Frontal cortex (tissue), 4 donors: Measurements from ENCODE around the gene OR5L2. TPM values are rescaled to one million over a fixed set of nuclear protein-coding genes. Genes with fewer than 3 reads are reported as not detected.
"Not testable (repeated sequence)": the region's sequence is repeated elsewhere in the genome, so short reads cannot be mapped to it uniquely, and the experiment has no call there.

Experiments used
- DNase-seq, 2 donors: peaks; one replicate each; pipeline ENCODE4 v3.0.0; 2012; ENCODE audit warnings: low spot score in 2 of 2
- FAIRE-seq: peaks from 2 replicates; lab custom pipeline; 2012; peaks lifted over from hg19 to GRCh38; lab: Jason Lieb, UNC
- small RNA-seq: library from RNA; depleted of rRNA; stranded (forward); fragments of <200 nt; gene quantifications from one replicate; pipeline ENCODE3, GENCODE V24; 2014
- total RNA-seq: library from RNA; depleted of rRNA; stranded (reverse); fragments of >200 nt; gene quantifications from one replicate; pipeline ENCODE4 v1.2.3, GENCODE V29; 2014
- donor health status: control.
- donor health status: control.
- donor health status: control.

The OR5L2 gene
- not detected for total RNA-seq

GRCh38 chr11:55826919-55827318 lies at the start of gene OR5L2:
OR5L2 (plus strand) TSS chr11:55827219; CDS start chr11:55827219, 0 bp downstream.
- FAIRE-seq (no peak), DNase-seq (no peak)

- no peak for FAIRE-seq
- no peak for DNase-seq
Measured at GRCh38 chr11:55791606-55792005, 35.4 kb upstream of the OR5L2 start.

- no peak for DNase-seq
- FAIRE-seq: no peak
Measured at GRCh38 chr11:55793321-55793720, 33.7 kb upstream of the OR5L2 start.

- no peak for FAIRE-seq
- DNase-seq: no peak
Measured at GRCh38 chr11:55795256-55795655, 31.8 kb upstream of the OR5L2 start, which contains the start of gene OR5D14. OR5D14 (plus strand) TSS chr11:55795556; CDS start chr11:55795556, 0 bp downstream.

- FAIRE-seq (no peak), DNase-seq (no peak)
Measured at GRCh38 chr11:55806248-55806647, 20.8 kb upstream of the OR5L2 start.

- DNase-seq (no peak), FAIRE-seq (no peak)
Measured at GRCh38 chr11:55811067-55811466, 16.0 kb upstream of the OR5L2 start, which contains the start of gene OR5L1. OR5L1 (plus strand) TSS chr11:55811367; CDS start chr11:55811467, 100 bp downstream.

GRCh38 chr11:55819330-55819729 lies 7.7 kb upstream of the OR5L2 start, which contains the start of gene OR5D18:
OR5D18 (plus strand) TSS chr11:55819630; CDS start chr11:55819630, 0 bp downstream.
- FAIRE-seq (peak; percentile 43), DNase-seq (no peak)

GRCh38 chr11:55838452-55838851 lies 11.4 kb downstream of the OR5L2 start, which contains the start of gene OR5D16:
OR5D16 (plus strand) TSS chr11:55838752; CDS start chr11:55838752, 0 bp downstream.
- FAIRE-seq (no peak), DNase-seq (no peak)

- FAIRE-seq: no peak
Measured at GRCh38 chr11:55847453-55847852, 20.4 kb downstream of the OR5L2 start.

GRCh38 chr11:55849037-55849436 lies 22.0 kb downstream of the OR5L2 start:
- no peak for DNase-seq
- FAIRE-seq: no peak

More at GRCh38 chr11:55847453-55847852, 20.4 kb downstream of the OR5L2 start:
- DNase-seq: no peak

- DNase-seq (no peak), FAIRE-seq (no peak)
Measured at GRCh38 chr11:55852141-55852540, 25.1 kb downstream of the OR5L2 start.

- FAIRE-seq (no peak), DNase-seq (no peak)
Measured at GRCh38 chr11:55854704-55855103, 27.7 kb downstream of the OR5L2 start.

GRCh38 chr11:55867354-55867753 lies 40.3 kb downstream of the OR5L2 start:
- DNase-seq, FAIRE-seq: not testable (repeated sequence)

- not testable (repeated sequence) for FAIRE-seq
Measured at GRCh38 chr11:55872731-55873130, 45.7 kb downstream of the OR5L2 start.

GRCh38 chr11:55873146-55873545 lies 46.1 kb downstream of the OR5L2 start:
- DNase-seq, FAIRE-seq: not testable (repeated sequence)

More at GRCh38 chr11:55872731-55873130, 45.7 kb downstream of the OR5L2 start:
- DNase-seq: not testable (repeated sequence)

Small RNA genes within 50 kb of the gene (small RNA-seq; reads per million reads assigned to genes)
- not detected for gene AC036111.3

Other genes with a start within 250 kb of the OR5L2 start
- gene OR4C11, start 219.6 kb upstream of the OR5L2 start, total RNA-seq: not detected
- not detected for gene OR4P4, start 192.1 kb upstream of the OR5L2 start, total RNA-seq
- gene OR4S2, start 178.9 kb upstream of the OR5L2 start, total RNA-seq: not detected
- not detected for gene OR4C6, start 165.0 kb upstream of the OR5L2 start, total RNA-seq
- not detected for gene OR5D13, start 53.8 kb upstream of the OR5L2 start, total RNA-seq
- gene OR5D14, start 31.7 kb upstream of the OR5L2 start, total RNA-seq: not detected
- gene OR5L1, start 15.9 kb upstream of the OR5L2 start, total RNA-seq: not detected
- not detected for gene OR5D18, start 7.6 kb upstream of the OR5L2 start, total RNA-seq
- gene OR5D16, start 11.5 kb downstream of the OR5L2 start, total RNA-seq: not detected
- gene TRIM51, start 56.1 kb downstream of the OR5L2 start, total RNA-seq: not detected
- gene OR5W2, start 87.4 kb downstream of the OR5L2 start, total RNA-seq: not detected
- gene OR5I1, start 109.2 kb downstream of the OR5L2 start, total RNA-seq: not detected
- gene OR10AG1, start 142.7 kb downstream of the OR5L2 start, total RNA-seq: not detected
- gene OR5F1, start 167.4 kb downstream of the OR5L2 start, total RNA-seq: not detected
- gene OR5AS1, start 200.4 kb downstream of the OR5L2 start, total RNA-seq: not detected